GM13977 (cell line): ENCODE results near the gene RAB7B.

Experiments
- DNase-seq: peaks from one replicate; pipeline ENCODE4 v3.0.0; 2012; ENCODE audit warnings: low spot score
- in situ Hi-C: fragments of 300-500 bp; cut with MboI; formaldehyde crosslinking; loops from one replicate; pipeline ENCODE4 v1.12.0; 2022; ENCODE audit warnings: low sequenced_read_pairs, low pct_unique_long_range_greater_than_20kb, mixed read lengths, inconsistent platforms; ENCODE audit not compliant: unreplicated experiment
- TF ChIP-seq, protein P1 (sequence below): IDR thresholded peaks from 2 replicates; pipeline ENCODE4 v1.5.1; 2012; ENCODE audit warnings: mild to moderate bottlenecking, control low read depth; ENCODE audit not compliant: insufficient read depth; ENCODE audit errors: extremely low read depth, missing control alignments

The RAB7B gene

DNA sequence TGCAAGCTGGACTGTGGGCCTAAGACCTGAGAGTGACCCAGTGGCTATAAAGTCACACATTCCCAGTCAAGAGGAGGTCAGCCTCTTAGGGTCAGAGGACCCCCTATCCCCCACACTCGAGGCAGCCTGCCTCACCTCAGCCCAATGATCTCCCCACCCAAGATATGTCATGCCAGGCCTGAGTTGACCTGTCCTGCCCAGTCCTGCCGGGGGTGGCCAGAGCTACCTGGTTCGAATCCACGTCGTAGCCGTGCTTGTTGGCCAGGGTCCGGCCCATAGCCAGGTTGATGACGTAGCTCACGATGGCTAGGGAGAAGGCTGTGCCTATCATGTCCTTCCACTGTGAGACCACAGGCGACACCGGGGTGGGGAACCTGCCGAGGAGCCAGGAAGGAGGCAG, 75.5 kb downstream of the RAB7B start:
- no peak for DNase-seq

DNA sequence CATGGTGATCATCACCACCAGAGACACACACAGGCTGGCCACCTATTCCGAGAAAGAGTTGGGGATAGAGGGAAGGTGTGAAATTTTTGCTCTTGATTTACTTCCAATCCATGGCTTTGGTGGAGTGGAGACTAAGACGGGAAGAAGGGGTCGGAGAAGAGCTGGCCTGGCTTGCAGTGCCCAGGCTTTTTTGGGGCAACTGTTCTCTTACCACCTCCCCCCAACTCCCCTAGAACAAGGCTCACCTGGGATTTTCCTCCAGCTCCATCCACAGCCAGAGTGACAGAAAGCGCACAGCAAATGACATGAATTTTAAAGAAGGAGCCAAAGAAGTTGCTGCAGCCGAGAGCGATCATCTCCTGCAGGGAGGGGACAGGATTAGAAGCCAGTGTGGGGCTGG, 75.9 kb downstream of the RAB7B start:
- in situ Hi-C loops = no loop called here
- DNase-seq = no peak
- TF ChIP-seq, protein P1, sequence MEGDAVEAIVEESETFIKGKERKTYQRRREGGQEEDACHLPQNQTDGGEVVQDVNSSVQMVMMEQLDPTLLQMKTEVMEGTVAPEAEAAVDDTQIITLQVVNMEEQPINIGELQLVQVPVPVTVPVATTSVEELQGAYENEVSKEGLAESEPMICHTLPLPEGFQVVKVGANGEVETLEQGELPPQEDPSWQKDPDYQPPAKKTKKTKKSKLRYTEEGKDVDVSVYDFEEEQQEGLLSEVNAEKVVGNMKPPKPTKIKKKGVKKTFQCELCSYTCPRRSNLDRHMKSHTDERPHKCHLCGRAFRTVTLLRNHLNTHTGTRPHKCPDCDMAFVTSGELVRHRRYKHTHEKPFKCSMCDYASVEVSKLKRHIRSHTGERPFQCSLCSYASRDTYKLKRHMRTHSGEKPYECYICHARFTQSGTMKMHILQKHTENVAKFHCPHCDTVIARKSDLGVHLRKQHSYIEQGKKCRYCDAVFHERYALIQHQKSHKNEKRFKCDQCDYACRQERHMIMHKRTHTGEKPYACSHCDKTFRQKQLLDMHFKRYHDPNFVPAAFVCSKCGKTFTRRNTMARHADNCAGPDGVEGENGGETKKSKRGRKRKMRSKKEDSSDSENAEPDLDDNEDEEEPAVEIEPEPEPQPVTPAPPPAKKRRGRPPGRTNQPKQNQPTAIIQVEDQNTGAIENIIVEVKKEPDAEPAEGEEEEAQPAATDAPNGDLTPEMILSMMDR = no peak

More for the DNA sequence above, 75.5 kb downstream of the RAB7B start:
- in situ Hi-C loops = no loop called here
- TF ChIP-seq, protein P1 = no peak
